Smooth muscle cell (in vitro differentiated cells): Measurements from ENCODE around the gene MCU. TPM values are rescaled to one million over a fixed set of nuclear protein-coding genes. Genes with fewer than 3 reads are reported as not detected.
A peak's percentile ranks its signal among the peaks of the same experiment; 100 is the strongest.

ENCODE experiments used
- DNase-seq: peaks from one replicate; lab custom pipeline; 2025; ENCODE audit not compliant: unreplicated experiment; lab: John Stamatoyannopoulos, UW
- H2AFZ ChIP-seq: fragments of 200-600 bp; sonication (generic); 2 replicates; pipeline ENCODE4 v1.6.0; 2016; ENCODE audit warnings: antibody characterized with exemption, low read depth, mild to moderate bottlenecking
- H3F3A ChIP-seq: fragments of 200-600 bp; sonication (generic); 2 replicates; pipeline ENCODE4 v1.6.0; 2017; ENCODE audit warnings: antibody characterized with exemption, low read depth
- H3K27ac ChIP-seq: fragments of 200-600 bp; sonication (generic); 2 replicates; pipeline ENCODE4 v1.5.1; 2016; ENCODE audit warnings: low read depth, mild to moderate bottlenecking
- H3K27me3 ChIP-seq: fragments of 200-600 bp; sonication (generic); 2 replicates; pipeline ENCODE4 v1.6.1; 2016; ENCODE audit warnings: low read depth, mild to moderate bottlenecking
- H3K36me3 ChIP-seq: fragments of 200-600 bp; sonication (generic); 2 replicates; pipeline ENCODE4 v1.5.1; 2016; ENCODE audit warnings: low read depth
- H3K4me1 ChIP-seq: fragments of 200-600 bp; sonication (generic); 2 replicates; pipeline ENCODE4 v1.5.1; 2016; ENCODE audit warnings: low read depth
- H3K4me2 ChIP-seq: fragments of 200-600 bp; sonication (generic); 2 replicates; pipeline ENCODE4 v1.6.0; 2016; ENCODE audit warnings: mild to moderate bottlenecking
- H3K4me3 ChIP-seq: fragments of 200-600 bp; sonication (generic); 2 replicates; pipeline ENCODE4 v1.5.1; 2016; ENCODE audit warnings: mild to moderate bottlenecking
- H3K79me2 ChIP-seq: fragments of 200-600 bp; sonication (generic); 2 replicates; pipeline ENCODE4 v1.6.0; 2016; ENCODE audit warnings: low read depth, mild to moderate bottlenecking
- H3K9ac ChIP-seq: fragments of 200-600 bp; sonication (generic); 2 replicates; pipeline ENCODE4 v1.6.0; 2016; ENCODE audit warnings: low read depth
- H3K9me3 ChIP-seq: fragments of 200-600 bp; sonication (generic); replicated peaks from 2 replicates; pipeline ENCODE4 v1.5.1; 2016; ENCODE audit warnings: low read depth
- H4K20me1 ChIP-seq: fragments of 200-600 bp; sonication (generic); 2 replicates; pipeline ENCODE4 v1.6.0; 2016; ENCODE audit warnings: low read depth
- WGBS: methylation state at CpG from one replicate; pipeline ENCODE4 v1.1.7; 2016; ENCODE audit warnings: low lambda C conversion rate; 5-methylcytosine and 5-hydroxymethylcytosine counted together
- polyA plus RNA-seq: library from polyadenylated mRNA; unstranded; fragments of >200 nt; fragmentation: Nextera tagmentation; extraction: Ambion mirVana; gene quantifications from 2 replicates; pipeline ENCODE4 v1.2.1, GENCODE V29; 2016
- total RNA-seq: library from RNA; depleted of rRNA; stranded (reverse); fragments of >200 nt; gene quantifications from 2 replicates; pipeline ENCODE4 v1.2.3, GENCODE V29; 2014
- TF ChIP-seq, protein P1 (sequence below): fragments of 200-600 bp; sonication (generic); IDR thresholded peaks from 2 replicates; pipeline ENCODE4 v1.5.1; 2017; ENCODE audit warnings: borderline replicate concordance, mild to moderate bottlenecking, antibody characterized with exemption; ENCODE audit not compliant: insufficient read depth, poor library complexity, severe bottlenecking

MCU gene
- total and polyA plus RNA-seq, 2 experiments from 2014 or later = 15.4 to 30.4 TPM

DNA sequence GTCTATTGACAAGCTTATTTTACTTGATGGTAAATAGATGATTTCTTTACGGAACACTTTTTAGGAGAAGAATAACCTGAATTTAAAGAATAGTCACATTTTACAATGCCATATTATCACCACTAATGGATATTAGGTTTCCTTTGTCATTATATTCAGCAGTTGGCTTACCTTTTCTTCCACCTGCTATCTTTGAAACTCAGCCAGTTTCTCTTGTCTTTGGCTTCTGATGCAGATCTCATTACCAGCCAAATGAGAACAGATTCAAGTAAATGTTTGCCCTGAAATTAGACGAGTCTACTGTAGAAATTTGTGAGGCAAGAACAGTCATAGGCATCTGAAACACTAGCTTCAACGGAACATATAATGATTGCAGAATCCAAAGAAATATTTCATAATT is 116.1 kb downstream of the MCU start:
- Histone ChIP-seq H3K4me1 (peaks cover 9% of the 10 kb centered on the region), H3K27ac (no peak overlapping the region), H3K36me3 (no peaks in the 10 kb centered on the region), H4K20me1 (peaks cover 2% of the 10 kb centered on the region), H3K9ac (no peak overlapping the region), H3K27me3 (no peaks in the 10 kb centered on the region), H3K4me2 (no peak overlapping the region), H3K9me3 (no peaks in the 10 kb centered on the region), H3F3A (peaks cover 12% of the 10 kb centered on the region), H3K79me2 (no peaks in the 10 kb centered on the region), H3K4me3 (no peak overlapping the region), H2AFZ (no peak overlapping the region)
- TF ChIP-seq, protein P1, sequence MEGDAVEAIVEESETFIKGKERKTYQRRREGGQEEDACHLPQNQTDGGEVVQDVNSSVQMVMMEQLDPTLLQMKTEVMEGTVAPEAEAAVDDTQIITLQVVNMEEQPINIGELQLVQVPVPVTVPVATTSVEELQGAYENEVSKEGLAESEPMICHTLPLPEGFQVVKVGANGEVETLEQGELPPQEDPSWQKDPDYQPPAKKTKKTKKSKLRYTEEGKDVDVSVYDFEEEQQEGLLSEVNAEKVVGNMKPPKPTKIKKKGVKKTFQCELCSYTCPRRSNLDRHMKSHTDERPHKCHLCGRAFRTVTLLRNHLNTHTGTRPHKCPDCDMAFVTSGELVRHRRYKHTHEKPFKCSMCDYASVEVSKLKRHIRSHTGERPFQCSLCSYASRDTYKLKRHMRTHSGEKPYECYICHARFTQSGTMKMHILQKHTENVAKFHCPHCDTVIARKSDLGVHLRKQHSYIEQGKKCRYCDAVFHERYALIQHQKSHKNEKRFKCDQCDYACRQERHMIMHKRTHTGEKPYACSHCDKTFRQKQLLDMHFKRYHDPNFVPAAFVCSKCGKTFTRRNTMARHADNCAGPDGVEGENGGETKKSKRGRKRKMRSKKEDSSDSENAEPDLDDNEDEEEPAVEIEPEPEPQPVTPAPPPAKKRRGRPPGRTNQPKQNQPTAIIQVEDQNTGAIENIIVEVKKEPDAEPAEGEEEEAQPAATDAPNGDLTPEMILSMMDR = no peak
- no peak for DNase-seq
- WGBS = 94% methylated on average over 3 of the region's 3 CpGs

DNA sequence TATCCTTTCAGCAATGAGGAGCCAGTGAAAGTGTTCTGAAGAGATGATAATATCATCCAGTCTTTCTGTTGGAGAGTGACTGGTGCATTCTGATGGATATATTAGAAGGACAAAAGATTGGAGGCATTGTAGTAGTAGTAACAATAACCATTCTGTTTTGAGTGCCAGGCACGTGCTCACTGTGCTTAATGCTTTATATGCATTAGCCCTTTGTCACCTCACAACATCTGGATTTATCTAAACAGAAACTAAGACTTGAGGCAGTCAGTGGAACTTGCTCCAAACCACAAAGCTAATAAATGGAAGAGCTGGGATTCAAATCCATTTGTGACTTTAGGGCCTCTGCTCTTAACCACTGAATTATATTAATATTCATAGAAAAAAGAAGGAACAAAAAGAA is 117.1 kb downstream of the MCU start:
- no peak overlapping the region for H2AFZ ChIP-seq
- 50% methylated on average over 1 of the region's 1 CpG for WGBS
- no peak overlapping the region for H3K9ac ChIP-seq
- DNase-seq = no peak
- no peak overlapping the region for H3K27ac ChIP-seq
- H3K4me3 ChIP-seq = no peak overlapping the region
- no peaks in the 10 kb centered on the region for H3K9me3 ChIP-seq
- H4K20me1 ChIP-seq = peaks cover 11% of the 10 kb centered on the region
- peaks cover 14% of the 10 kb centered on the region for H3F3A ChIP-seq
- no peaks in the 10 kb centered on the region for H3K79me2 ChIP-seq
- TF ChIP-seq, protein P1 = no peak
- H3K27me3 ChIP-seq = no peaks in the 10 kb centered on the region
- H3K4me2 ChIP-seq = no peak overlapping the region
- H3K36me3 ChIP-seq = no peaks in the 10 kb centered on the region
- peaks cover 10% of the 10 kb centered on the region for H3K4me1 ChIP-seq

DNA sequence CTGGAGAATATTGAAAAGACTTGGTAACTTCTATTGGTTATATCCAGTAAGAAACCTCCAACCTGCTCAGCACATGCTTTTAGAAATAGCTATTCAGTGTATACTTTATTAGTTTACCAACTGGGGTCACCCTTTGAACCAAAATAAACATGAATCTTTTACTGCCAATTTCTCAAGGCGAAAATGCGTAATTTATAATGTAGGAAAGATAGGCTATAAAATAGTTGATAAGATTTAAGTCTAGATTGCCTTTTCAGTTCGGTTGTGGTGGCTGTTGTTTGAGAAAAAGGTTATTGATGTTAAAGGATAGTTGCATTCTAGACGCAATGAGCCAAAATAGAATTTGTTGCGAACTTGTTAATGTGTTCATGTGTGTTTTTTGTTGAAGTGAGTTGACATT is 119.0 kb downstream of the MCU start:
- no peak for DNase-seq
- no peak overlapping the region for H3K27ac ChIP-seq
- peaks cover 10% of the 10 kb centered on the region for H3K4me1 ChIP-seq
- no peak overlapping the region for H3K4me3 ChIP-seq
- no peaks in the 10 kb centered on the region for H3K9me3 ChIP-seq
- H3K4me2 ChIP-seq = no peak overlapping the region
- H4K20me1 ChIP-seq = peaks cover 11% of the 10 kb centered on the region
- H3K9ac ChIP-seq = no peak overlapping the region
- TF ChIP-seq, protein P1 = no peak
- WGBS = 70% methylated on average over 5 of the region's 5 CpGs
- no peak overlapping the region for H2AFZ ChIP-seq
- peaks cover 3% of the 10 kb centered on the region for H3K79me2 ChIP-seq
- no peaks in the 10 kb centered on the region for H3K36me3 ChIP-seq
- peaks cover 14% of the 10 kb centered on the region for H3F3A ChIP-seq
- H3K27me3 ChIP-seq = no peaks in the 10 kb centered on the region

DNA sequence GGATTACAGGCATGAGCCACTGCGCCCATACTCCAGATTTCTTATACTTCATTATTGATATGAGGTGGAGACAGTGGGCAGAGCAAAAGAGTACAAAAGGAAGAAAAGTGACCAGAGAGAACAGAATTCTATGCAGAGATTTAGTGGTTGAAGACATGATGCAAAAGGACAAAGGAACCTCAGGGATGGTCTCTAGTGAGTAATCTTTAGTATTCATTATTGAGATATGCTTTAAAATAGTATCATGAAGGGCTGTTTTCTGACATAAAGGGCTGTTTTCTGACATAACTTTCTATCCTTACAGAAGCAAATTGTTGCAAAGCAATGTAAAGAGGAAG is 120.4 kb downstream of the MCU start:
- H3K9ac ChIP-seq = no peak overlapping the region
- no peaks in the 10 kb centered on the region for H3K9me3 ChIP-seq
- H3K4me1 ChIP-seq = peaks cover 14% of the 10 kb centered on the region
- H3K27ac ChIP-seq = peak overlapping the region; percentile 57
- DNase-seq = no peak
- WGBS = 100% methylated on average over 1 of the region's 1 CpG
- H3K4me3 ChIP-seq = no peak overlapping the region
- H2AFZ ChIP-seq = no peak overlapping the region
- peaks cover 14% of the 10 kb centered on the region for H3F3A ChIP-seq
- peak overlapping the region; percentile 66 for H3K4me2 ChIP-seq
- H3K27me3 ChIP-seq = no peaks in the 10 kb centered on the region
- no peaks in the 10 kb centered on the region for H3K36me3 ChIP-seq
- H3K79me2 ChIP-seq = peaks cover 3% of the 10 kb centered on the region
- TF ChIP-seq, protein P1 = no peak
- H4K20me1 ChIP-seq = peaks cover 11% of the 10 kb centered on the region
